Pancreas (tissue), 10 donors: ENCODE results near the gene SERPIND1. TPM values are rescaled to one million over a fixed set of nuclear protein-coding genes. Genes with fewer than 3 reads are reported as not detected.
"Not testable (repeated sequence)": the region's sequence is repeated elsewhere in the genome, so short reads cannot be mapped to it uniquely, and the experiment has no call there.

ENCODE experiments used
- ATAC-seq, 4 donors: fragments of 200-7000 bp; cut with Tn5 transposase; one replicate each; pipeline versions ENCODE4 v1.8.0 to v1.9.1; 2020; ENCODE audit warnings: mild to moderate bottlenecking in 4 of 4, moderate library complexity in 4 of 4
- DNase-seq, 6 donors: peaks; one replicate each; pipeline ENCODE4 v3.0.0-alpha.2; 2020
- FAIRE-seq: peaks from 2 replicates; lab custom pipeline; 2012; peaks lifted over from hg19 to GRCh38; lab: Jason Lieb, UNC
- H3K27ac ChIP-seq, 4 donors: fragments of 200-600 bp; sonication (generic); 1 replicate in 3 of 4; 2 replicates in 1 of 4; pipeline versions ENCODE4 v1.5.0 to v1.8.0; 2020
- H3K27me3 ChIP-seq, 4 donors: fragments of 200-600 bp; one replicate each; pipeline ENCODE4 v1.8.0; 2021
- H3K36me3 ChIP-seq, 3 donors: fragments of 200-600 bp; sonication (generic) in 1 of 3; one replicate each; pipeline versions ENCODE4 v1.5.0 to v1.8.0; 2020 to 2021
- H3K4me1 ChIP-seq, 3 donors: fragments of 200-600 bp; one replicate each; pipeline ENCODE4 v1.8.0; 2021
- H3K4me3 ChIP-seq, 4 donors: fragments of 200-600 bp; sonication (generic) in 2 of 4; one replicate each; pipeline versions ENCODE4 v1.5.0 to v1.8.0; 2020 to 2021
- H3K9me3 ChIP-seq, 4 donors: fragments of 200-600 bp; one replicate each; pipeline ENCODE4 v1.8.0; 2021
- CTCF ChIP-seq, 4 donors: fragments of 200-600 bp; sonication (generic) in 3 of 4; IDR thresholded peaks; one replicate each; pipeline versions ENCODE4 v1.5.0 to v1.8.0; 2021; ENCODE audit warnings: antibody characterized with exemption in 4 of 4
- WGBS, 2 donors: extraction: QIAGEN DNeasy Blood & Tissue Kit; methylation state at CpG; one replicate each; pipeline ENCODE4 v1.1.7; 2013; 5-methylcytosine and 5-hydroxymethylcytosine counted together
- intact Hi-C, 3 donors: fragments of 100-400 bp; cut with DNase I; formaldehyde crosslinking; loops; one replicate each; pipeline versions ENCODE4 v1.11.1 to v1.14.2; 2022
- polyA plus RNA-seq, 2 donors: library from polyadenylated mRNA; stranded (reverse); fragments of 200-250 nt; gene quantifications; one replicate each; pipeline ENCODE4 v1.2.3, GENCODE V29; 2013
- total RNA-seq, 6 donors: library from RNA; stranded (reverse); fragmentation: NEBNext Ultra II Directional in 4 of 6; extraction: Animal tissue kit (Norgen Biotek cat#: 25700) in 4 of 6; gene quantifications; one replicate each; pipeline versions ENCODE4 v1.2.1 to v1.2.4, GENCODE V29; 2021 to 2023
- donor health status: healthy with polysubstance abuse.
- donor health status: DM: no; HTN: no; CAD: no; lungs with moderate emphysema.
- donor health status: DM: no; HTN: no; CAD: no.
- donor health status: control.
- donor health status: control.
- donor health status: Bipolar disorder and iron deficiency.
- donor health status: DM: yes; HTN: yes; CAD: no.
- donor health status: DM: no; HTN: no; CAD: no.
- donor health status: DM: no; HTN: no; CAD: no.
- donor health status: DM: yes; HTN: yes; CAD: no.

Gene SERPIND1
- total and polyA plus RNA-seq, 8 donors: 0.09 to 0.35 (median 0.21) TPM; not detected in 1

GRCh38 chr22:20728523-20729190 is 45.3 kb upstream of the SERPIND1 start:
- Histone ChIP-seq H3K4me3 (no peak overlapping the region), H3K9me3 (no peaks in the 10 kb centered on the region), H3K4me1 (no peaks in the 10 kb centered on the region), H3K27ac (no peak overlapping the region), H3K27me3 (no peaks in the 10 kb centered on the region), H3K36me3 (peaks cover 0 to 17% (median 7%) of the 10 kb centered on the region in 3 donors)
- 92 to 94% methylated on average over 10 of the region's 10 CpGs for WGBS, 2 donors
- no peak for FAIRE-seq
- DNase-seq: peak in 1 of 6 donors; percentile 25
- ATAC-seq: no peak
- no peak for TF ChIP-seq CTCF (IDR thresholded peaks at IDR 0.05)
- intact Hi-C loops: no loop called here

- no peak for TF ChIP-seq CTCF (IDR thresholded peaks at IDR 0.05)
- DNase-seq (peak in 1 of 6 donors; percentile 30), ATAC-seq (no peak), FAIRE-seq (no peak)
- H3K36me3 ChIP-seq: peaks cover 0 to 17% (median 7%) of the 10 kb centered on the region in 3 donors
- intact Hi-C loops: no loop called here
- H3K27me3 ChIP-seq: no peaks in the 10 kb centered on the region
- H3K27ac ChIP-seq: no peak overlapping the region
- WGBS, 2 donors: 93% methylated on average over 13 of the region's 13 CpGs
- H3K4me3 ChIP-seq: no peak overlapping the region
- H3K9me3 ChIP-seq: no peaks in the 10 kb centered on the region
- H3K4me1 ChIP-seq: no peaks in the 10 kb centered on the region
These were observed 44.7 kb upstream of the SERPIND1 start for GRCh38 chr22:20729194-20729593.

DNA sequence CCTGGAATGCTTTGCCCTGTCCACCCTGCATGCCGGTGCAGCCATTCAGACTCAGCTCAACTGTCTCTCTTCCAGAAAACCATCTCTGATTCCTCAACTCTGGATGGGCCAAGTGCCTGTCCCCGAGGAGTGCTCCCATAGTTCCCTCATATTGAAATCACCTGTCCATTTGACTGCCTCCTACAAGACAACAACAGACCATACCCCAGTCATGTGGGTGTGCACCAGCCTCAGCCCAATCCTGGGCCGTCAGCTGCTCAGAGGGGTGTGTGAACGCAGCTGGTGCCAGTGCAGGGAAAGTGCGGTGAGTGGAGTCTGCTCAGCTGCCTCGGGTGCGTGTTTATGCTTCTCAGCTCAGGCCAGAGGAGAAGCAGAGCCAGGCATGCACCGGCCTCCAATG is 41.5 kb upstream of the SERPIND1 start:
- H3K9me3 ChIP-seq, H3K27ac ChIP-seq, FAIRE-seq, H3K27me3 ChIP-seq, intact Hi-C loops, H3K4me3 ChIP-seq, ATAC-seq, DNase-seq, H3K4me1 ChIP-seq: not testable (repeated sequence)
- peaks cover 0 to 12% (median 7%) of the 10 kb centered on the region in 3 donors for H3K36me3 ChIP-seq
- WGBS, 2 donors: 84 to 96% methylated on average over 3 to 6 of the region's 8 CpGs

DNA sequence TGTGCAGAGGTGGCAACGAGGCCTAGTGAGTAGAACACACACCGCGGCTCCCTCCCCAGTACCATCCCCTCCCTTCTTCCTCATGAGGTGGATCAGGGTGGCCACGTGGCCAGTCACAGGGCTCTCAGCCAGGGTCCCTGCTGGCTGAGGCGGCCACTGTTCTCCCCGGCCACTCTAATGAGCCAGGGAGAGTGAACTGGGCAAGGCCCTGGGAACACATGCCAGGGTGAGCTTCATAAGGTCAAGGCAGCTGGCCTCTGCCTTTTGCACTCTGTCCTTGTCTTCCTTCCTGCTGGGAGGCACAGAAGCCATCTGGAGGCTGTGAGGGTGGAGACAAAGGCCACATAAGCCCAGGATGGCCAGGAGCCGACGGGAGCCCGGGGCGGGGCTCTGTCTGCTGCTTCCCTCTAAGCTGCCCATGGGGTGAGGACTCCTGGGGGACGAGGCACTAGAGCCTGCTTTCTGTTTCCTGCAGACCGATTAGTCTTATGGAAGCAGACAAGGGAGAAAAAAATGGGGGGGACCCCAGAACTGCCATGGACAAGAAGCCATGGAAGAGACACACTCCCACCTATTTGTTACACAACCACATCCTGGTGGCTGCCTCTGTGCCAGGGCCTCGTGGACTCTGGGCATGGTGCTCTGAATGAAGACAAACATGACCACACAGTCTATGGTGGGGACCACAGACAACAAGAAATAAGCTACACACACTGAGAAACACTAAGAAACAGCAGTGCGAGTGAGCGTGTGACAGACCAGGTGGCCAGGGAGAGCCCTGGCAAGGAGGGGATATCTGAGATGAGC is 38.4 kb upstream of the SERPIND1 start:
- H3K4me1 ChIP-seq, FAIRE-seq, intact Hi-C loops, H3K27ac ChIP-seq, H3K36me3 ChIP-seq, H3K27me3 ChIP-seq, DNase-seq, H3K4me3 ChIP-seq, H3K9me3 ChIP-seq: not testable (repeated sequence)
- 86 to 87% methylated on average over 9 of the region's 15 CpGs for WGBS, 2 donors
- ATAC-seq: peak in 2 of 4 donors; percentile 14 to 29

DNA sequence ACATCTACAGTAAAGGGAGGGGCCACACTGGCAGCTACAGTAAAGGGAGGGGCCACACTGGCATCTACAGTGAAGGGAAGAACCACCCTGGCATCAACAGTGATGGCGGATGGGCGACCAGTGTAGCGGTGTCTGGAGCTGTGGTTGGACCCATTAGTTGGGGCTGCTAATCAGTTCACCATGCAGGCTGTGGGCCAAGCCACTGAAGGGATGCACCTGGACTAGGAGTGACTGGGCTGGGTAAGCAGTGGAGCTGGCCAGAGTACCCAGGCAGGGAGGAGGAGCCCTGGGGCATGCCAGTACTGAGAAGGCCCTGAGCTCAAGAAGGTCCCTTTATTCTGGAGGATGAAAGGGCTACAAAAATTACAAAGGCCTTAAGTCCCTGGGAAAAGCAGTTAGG is 37.0 kb upstream of the SERPIND1 start:
- H3K4me3 ChIP-seq, H3K9me3 ChIP-seq, H3K27ac ChIP-seq, ATAC-seq, FAIRE-seq, DNase-seq, H3K4me1 ChIP-seq, H3K36me3 ChIP-seq, intact Hi-C loops, H3K27me3 ChIP-seq: not testable (repeated sequence)
- 97 to 98% methylated on average over 3 of the region's 3 CpGs for WGBS, 2 donors

- no peak for ATAC-seq
- no peak for TF ChIP-seq CTCF (IDR thresholded peaks at IDR 0.05)
- Histone ChIP-seq H3K4me3 (no peak overlapping the region), H3K27me3 (no peaks in the 10 kb centered on the region), H3K4me1 (no peaks in the 10 kb centered on the region), H3K27ac (no peak overlapping the region), H3K36me3 (no peaks in the 10 kb centered on the region), H3K9me3 (no peaks in the 10 kb centered on the region)
- no peak for FAIRE-seq
- DNase-seq: no peak
- intact Hi-C loops: no loop called here
- WGBS, 2 donors: 88 to 89% methylated on average over 12 of the region's 12 CpGs
These were observed 35.4 kb upstream of the SERPIND1 start for GRCh38 chr22:20738394-20739089.
